HepG2 (cell line): ENCODE data around the gene ST8SIA3.

Experiments
- BRCA1 ChIP-seq: sonication (generic); formaldehyde crosslinking; IDR thresholded peaks from 2 replicates; pipeline ENCODE4 v1.4.0; 2020; ENCODE audit warnings: missing genetic modification reagents
- POLR2A ChIP-seq, 2 experiments: IDR thresholded peaks; 2 replicates each; pipeline ENCODE4 v1.6.1; 2011; ENCODE audit warnings: low read depth in 2 of 2, low read length in 2 of 2, mild to moderate bottlenecking in 1 of 2, moderate library complexity in 1 of 2; ENCODE audit not compliant: insufficient read depth in 1 of 2
- SMC3 ChIP-seq: IDR thresholded peaks from 2 replicates; pipeline ENCODE4 v1.6.1; 2011; ENCODE audit warnings: low read length, improper control_type of control experiment
- SP1 ChIP-seq, 2 experiments: fragments of 450-650 bp in 1 of 2; sonication (generic) in 1 of 2; formaldehyde crosslinking in 1 of 2; IDR thresholded peaks; 2 replicates each; pipeline versions ENCODE4 v1.4.0 to v1.6.1; 2016 to 2020; ENCODE audit warnings: missing genetic modification reagents in 1 of 2
- STAG1 ChIP-seq: sonication (generic); formaldehyde crosslinking; IDR thresholded peaks from 2 replicates; pipeline ENCODE4 v1.4.0; 2020; ENCODE audit warnings: missing genetic modification reagents
- YY1 ChIP-seq: IDR thresholded peaks from 2 replicates; pipeline ENCODE4 v1.6.1; 2011; ENCODE audit warnings: low read length, low read depth, moderate library complexity, mild to moderate bottlenecking; ENCODE audit not compliant: insufficient read depth, insufficient replicate concordance
- ZFP41 ChIP-seq: sonication (generic); formaldehyde crosslinking; IDR thresholded peaks from 2 replicates; pipeline ENCODE4 v1.4.0; 2020; ENCODE audit warnings: mild to moderate bottlenecking, missing genetic modification reagents, borderline replicate concordance
- ZNF563 ChIP-seq: sonication (generic); formaldehyde crosslinking; IDR thresholded peaks from 2 replicates; pipeline ENCODE4 v1.8.0; 2022; ENCODE audit warnings: mild to moderate bottlenecking, moderate library complexity, missing genetic modification reagents
- TF ChIP-seq, protein P1 (sequence below): sonication (generic); formaldehyde crosslinking; IDR thresholded peaks from 2 replicates; pipeline ENCODE4 v1.5.0; 2020; ENCODE audit warnings: mild to moderate bottlenecking, missing genetic modification reagents, moderate library complexity
- TF ChIP-seq, protein P2 (sequence below): sonication (generic); formaldehyde crosslinking; IDR thresholded peaks from 2 replicates; pipeline ENCODE4 v1.4.0; 2020; ENCODE audit warnings: mild to moderate bottlenecking, missing genetic modification reagents

DNA sequence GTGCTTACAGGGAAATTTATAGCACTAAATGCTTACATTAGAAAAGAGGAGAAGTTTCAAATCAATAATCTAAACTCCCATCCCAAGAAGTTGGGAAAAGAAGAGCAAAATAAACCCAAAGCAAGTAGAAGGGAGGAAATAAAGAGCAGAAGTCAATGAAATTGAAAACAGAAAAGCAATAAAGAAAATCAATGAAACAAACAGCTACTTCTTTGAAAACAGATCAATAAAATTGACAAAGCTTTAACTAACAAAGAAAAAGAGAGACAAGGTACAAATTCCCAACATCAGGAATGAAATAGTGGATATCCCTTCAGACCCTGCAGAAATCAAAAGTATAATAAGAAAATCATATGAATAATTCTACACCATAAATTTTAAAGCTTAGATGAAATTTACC lies 57.3 kb downstream of the ST8SIA3 start:
- TF ChIP-seq POLR2A (IDR thresholded peaks at IDR 0.05; ENCODE audit: insufficient read depth in 1 of 2, low read depth in 2 of 2, low read length in 2 of 2) (no peak), ZFP41 (no peak), YY1 (no peak), SP1 (IDR thresholded peaks at IDR 0.05) (no peak), SP1 (CRISPR knock-in tag; IDR thresholded peaks at IDR 0.05) (no peak), BRCA1 (no peak), SMC3 (no peak), ZNF563 (CRISPR knock-in tag) (no peak), STAG1 (no peak)
- TF ChIP-seq, protein P1, sequence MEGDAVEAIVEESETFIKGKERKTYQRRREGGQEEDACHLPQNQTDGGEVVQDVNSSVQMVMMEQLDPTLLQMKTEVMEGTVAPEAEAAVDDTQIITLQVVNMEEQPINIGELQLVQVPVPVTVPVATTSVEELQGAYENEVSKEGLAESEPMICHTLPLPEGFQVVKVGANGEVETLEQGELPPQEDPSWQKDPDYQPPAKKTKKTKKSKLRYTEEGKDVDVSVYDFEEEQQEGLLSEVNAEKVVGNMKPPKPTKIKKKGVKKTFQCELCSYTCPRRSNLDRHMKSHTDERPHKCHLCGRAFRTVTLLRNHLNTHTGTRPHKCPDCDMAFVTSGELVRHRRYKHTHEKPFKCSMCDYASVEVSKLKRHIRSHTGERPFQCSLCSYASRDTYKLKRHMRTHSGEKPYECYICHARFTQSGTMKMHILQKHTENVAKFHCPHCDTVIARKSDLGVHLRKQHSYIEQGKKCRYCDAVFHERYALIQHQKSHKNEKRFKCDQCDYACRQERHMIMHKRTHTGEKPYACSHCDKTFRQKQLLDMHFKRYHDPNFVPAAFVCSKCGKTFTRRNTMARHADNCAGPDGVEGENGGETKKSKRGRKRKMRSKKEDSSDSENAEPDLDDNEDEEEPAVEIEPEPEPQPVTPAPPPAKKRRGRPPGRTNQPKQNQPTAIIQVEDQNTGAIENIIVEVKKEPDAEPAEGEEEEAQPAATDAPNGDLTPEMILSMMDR = no peak
- TF ChIP-seq, protein P2, sequence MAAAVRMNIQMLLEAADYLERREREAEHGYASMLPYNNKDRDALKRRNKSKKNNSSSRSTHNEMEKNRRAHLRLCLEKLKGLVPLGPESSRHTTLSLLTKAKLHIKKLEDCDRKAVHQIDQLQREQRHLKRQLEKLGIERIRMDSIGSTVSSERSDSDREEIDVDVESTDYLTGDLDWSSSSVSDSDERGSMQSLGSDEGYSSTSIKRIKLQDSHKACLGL (CRISPR knock-in tag) = no peak
